A549 (cell line): ENCODE data around the gene SLIT1. TPM values are rescaled to one million over a fixed set of nuclear protein-coding genes. Genes with fewer than 3 reads are reported as not detected.

Experiments
- ATAC-seq, 2 experiments: fragments of 200-7000 bp in 1 of 2; fragments of >200 bp in 1 of 2; cut with Nextera tagmentation in 1 of 2; cut with Tn5 transposase in 1 of 2; 3 replicates each; pipeline versions ENCODE4 v1.8.0 to v1.9.1; 2018 to 2020; ENCODE audit warnings: mild to moderate bottlenecking in 1 of 2, moderate library complexity in 1 of 2
- CTCF ChIA-PET: fragments of 300-600 bp; sonication (Branson Sonifier 250); formaldehyde crosslinking; extraction: SDS; loops from one replicate; lab custom pipeline; 2021; ENCODE audit warnings: antibody characterized with exemption, inconsistent platforms; lab: Yijun Ruan, JAX
- POLR2A ChIA-PET: fragments of 350-600 bp; formaldehyde crosslinking; extraction: SDS; loops from one replicate; lab custom pipeline; 2021; ENCODE audit warnings: antibody characterized with exemption, inconsistent platforms; lab: Yijun Ruan, JAX
- DNase-seq, 2 experiments: peaks; one replicate each; pipeline versions ENCODE4 v3.0.0 to v3.0.0-alpha.2; 2011 to 2016; ENCODE audit warnings: low read depth in 1 of 2, low spot score in 1 of 2
- FAIRE-seq: peaks from 2 replicates; lab custom pipeline; 2011; peaks lifted over from hg19 to GRCh38; lab: Jason Lieb, UNC
- H3K27ac ChIP-seq, 2 experiments: fragments of >200 bp; sonication (Bioruptor Twin); formaldehyde crosslinking; 3 replicates each; pipeline ENCODE4 v1.5.1; 2016 to 2017
- H3K4me1 ChIP-seq: fragments of >200 bp; sonication (Bioruptor Twin); formaldehyde crosslinking; 3 replicates; pipeline ENCODE4 v1.6.1; 2016
- H3K4me2 ChIP-seq: fragments of >200 bp; sonication (Bioruptor Twin); formaldehyde crosslinking; 3 replicates; pipeline ENCODE4 v1.6.1; 2016
- H3K4me3 ChIP-seq: fragments of >200 bp; sonication (Bioruptor Twin); formaldehyde crosslinking; 3 replicates; pipeline ENCODE4 v1.5.1; 2016
- H3K9me3 ChIP-seq: fragments of >200 bp; sonication (Bioruptor Twin); formaldehyde crosslinking; 3 replicates; pipeline ENCODE4 v1.6.1; 2016
- CHD2 ChIP-seq: fragments of 150-350 bp; IDR thresholded peaks from 2 replicates; pipeline ENCODE4 v1.6.1; 2014; ENCODE audit warnings: low read length; ENCODE audit not compliant: partially characterized antibody
- FOSB ChIP-seq: fragments of 250-450 bp; sonication (Bioruptor Pico); IDR thresholded peaks from 2 replicates; pipeline ENCODE4 v1.5.0; 2020; ENCODE audit warnings: mild to moderate bottlenecking, moderate library complexity
- FOXS1 ChIP-seq: fragments of 250-450 bp; sonication (Bioruptor Pico); IDR thresholded peaks from 2 replicates; pipeline ENCODE4 v1.5.0; 2020; ENCODE audit warnings: mild to moderate bottlenecking, moderate library complexity
- JUNB ChIP-seq: fragments of >200 bp; sonication (Bioruptor Twin); formaldehyde crosslinking; IDR thresholded peaks from 2 replicates; pipeline ENCODE4 v1.6.1; 2016
- NPAS2 ChIP-seq: fragments of 250-450 bp; sonication (Bioruptor Pico); IDR thresholded peaks from 2 replicates; pipeline ENCODE4 v1.8.0; 2022; ENCODE audit warnings: mild to moderate bottlenecking, moderate library complexity, borderline replicate concordance
- PHF8 ChIP-seq: fragments of 200-600 bp; sonication (generic); IDR thresholded peaks from 2 replicates; pipeline ENCODE4 v1.6.1; 2016; ENCODE audit warnings: low read depth, mild to moderate bottlenecking, antibody characterized with exemption, moderate library complexity, borderline replicate concordance
- RAD21 ChIP-seq, 2 experiments: fragments of >200 bp in 1 of 2; sonication (Bioruptor Twin) in 1 of 2; formaldehyde crosslinking in 1 of 2; IDR thresholded peaks in 1 of 2; conservative IDR thresholded peaks in 1 of 2; 2 replicates in 1 of 2; 3 replicates in 1 of 2; pipeline ENCODE4 v1.6.1; 2012 to 2018; ENCODE audit warnings: inconsistent platforms in 1 of 2
- RARB ChIP-seq: fragments of 250-450 bp; sonication (Bioruptor Pico); IDR thresholded peaks from 2 replicates; pipeline ENCODE4 v1.8.0; 2021; ENCODE audit warnings: mild to moderate bottlenecking, moderate library complexity
- RFX5 ChIP-seq: fragments of 450-650 bp; IDR thresholded peaks from 2 replicates; pipeline ENCODE4 v1.7.1; 2014; ENCODE audit warnings: antibody characterized with exemption, mild to moderate bottlenecking, moderate library complexity
- ZC3H11A ChIP-seq: fragments of 450-650 bp; IDR thresholded peaks from 2 replicates; pipeline ENCODE4 v1.6.1; 2014; ENCODE audit warnings: antibody characterized with exemption, mild to moderate bottlenecking
- WGBS: methylation state at CpG from one replicate; pipeline ENCODE4 v1.1.6; 2017; ENCODE audit errors: missing lambda C conversion rate; 5-methylcytosine and 5-hydroxymethylcytosine counted together
- polyA plus RNA-seq, 4 experiments: library from polyadenylated mRNA; depleted of rRNA in 3 of 4; stranded (reverse); fragments of >200 nt; fragmentation: RNase III in 1 of 4; extraction: RNeasy Plus Mini Kit Qiagen cat#74134 plus additional on column Dnase treatment in 1 of 4; gene quantifications; 2 replicates in 3 of 4; 3 replicates in 1 of 4; pipeline ENCODE4 v1.2.3, GENCODE V29; 2011 to 2017
- TF ChIP-seq, protein P1 (sequence below): fragments of 200-600 bp; sonication (generic); IDR thresholded peaks from 2 replicates; pipeline ENCODE4 v1.6.1; 2016; ENCODE audit warnings: antibody characterized with exemption, mild to moderate bottlenecking, moderate library complexity
- TF ChIP-seq, protein P2 (sequence below): fragments of >200 bp; sonication (Bioruptor Twin); formaldehyde crosslinking; IDR thresholded peaks from 3 replicates; pipeline ENCODE4 v1.5.1; 2016
- TF ChIP-seq, protein P3 (sequence below): IDR thresholded peaks from 2 replicates; pipeline ENCODE4 v1.6.1; 2012; ENCODE audit warnings: low read depth, borderline replicate concordance
- TF ChIP-seq, protein P4 (sequence below): fragments of 450-650 bp; IDR thresholded peaks from 2 replicates; pipeline ENCODE4 v1.6.1; 2014; ENCODE audit warnings: antibody characterized with exemption
- TF ChIP-seq, protein P5 (sequence below): fragments of 150-350 bp; IDR thresholded peaks from 2 replicates; pipeline ENCODE4 v1.6.1; 2014; ENCODE audit warnings: low read depth, mild to moderate bottlenecking, low read length

The SLIT1 gene
- polyA plus RNA-seq, 2 of the 4 experiments (the other 2 are of a cell fraction) = 0.05 to 0.09 TPM

DNA sequence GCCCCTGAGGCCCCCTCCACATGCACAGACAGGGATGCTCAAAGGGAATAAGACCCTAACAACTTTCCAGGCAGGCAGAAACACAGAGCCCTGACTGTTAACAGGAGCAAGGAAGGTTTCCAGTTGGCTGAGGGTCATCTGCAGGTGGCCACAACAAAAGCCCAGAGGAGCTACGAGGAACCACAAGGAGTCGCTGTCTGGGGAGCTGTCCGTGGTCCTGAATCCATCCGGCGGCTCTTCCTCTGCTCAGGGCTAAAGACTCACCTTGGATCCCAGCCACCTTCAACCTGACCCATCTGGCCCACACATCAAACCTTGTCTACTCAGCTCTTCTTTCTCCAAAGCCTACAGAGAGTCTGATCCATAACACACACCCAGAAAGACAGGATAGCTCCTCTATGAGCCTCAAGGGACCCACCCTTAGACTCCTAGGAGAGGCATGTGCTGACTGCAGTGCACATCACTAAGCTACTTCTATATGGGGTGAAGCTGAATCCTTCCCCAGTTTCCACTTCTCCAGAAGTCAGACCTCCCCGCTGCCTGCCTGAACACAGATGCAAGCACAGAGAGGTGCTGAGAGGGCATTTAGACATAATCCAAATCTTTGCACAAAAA is 104.0 kb downstream of the SLIT1 start (continued):
- TF ChIP-seq, protein P1, sequence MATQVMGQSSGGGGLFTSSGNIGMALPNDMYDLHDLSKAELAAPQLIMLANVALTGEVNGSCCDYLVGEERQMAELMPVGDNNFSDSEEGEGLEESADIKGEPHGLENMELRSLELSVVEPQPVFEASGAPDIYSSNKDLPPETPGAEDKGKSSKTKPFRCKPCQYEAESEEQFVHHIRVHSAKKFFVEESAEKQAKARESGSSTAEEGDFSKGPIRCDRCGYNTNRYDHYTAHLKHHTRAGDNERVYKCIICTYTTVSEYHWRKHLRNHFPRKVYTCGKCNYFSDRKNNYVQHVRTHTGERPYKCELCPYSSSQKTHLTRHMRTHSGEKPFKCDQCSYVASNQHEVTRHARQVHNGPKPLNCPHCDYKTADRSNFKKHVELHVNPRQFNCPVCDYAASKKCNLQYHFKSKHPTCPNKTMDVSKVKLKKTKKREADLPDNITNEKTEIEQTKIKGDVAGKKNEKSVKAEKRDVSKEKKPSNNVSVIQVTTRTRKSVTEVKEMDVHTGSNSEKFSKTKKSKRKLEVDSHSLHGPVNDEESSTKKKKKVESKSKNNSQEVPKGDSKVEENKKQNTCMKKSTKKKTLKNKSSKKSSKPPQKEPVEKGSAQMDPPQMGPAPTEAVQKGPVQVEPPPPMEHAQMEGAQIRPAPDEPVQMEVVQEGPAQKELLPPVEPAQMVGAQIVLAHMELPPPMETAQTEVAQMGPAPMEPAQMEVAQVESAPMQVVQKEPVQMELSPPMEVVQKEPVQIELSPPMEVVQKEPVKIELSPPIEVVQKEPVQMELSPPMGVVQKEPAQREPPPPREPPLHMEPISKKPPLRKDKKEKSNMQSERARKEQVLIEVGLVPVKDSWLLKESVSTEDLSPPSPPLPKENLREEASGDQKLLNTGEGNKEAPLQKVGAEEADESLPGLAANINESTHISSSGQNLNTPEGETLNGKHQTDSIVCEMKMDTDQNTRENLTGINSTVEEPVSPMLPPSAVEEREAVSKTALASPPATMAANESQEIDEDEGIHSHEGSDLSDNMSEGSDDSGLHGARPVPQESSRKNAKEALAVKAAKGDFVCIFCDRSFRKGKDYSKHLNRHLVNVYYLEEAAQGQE = peak; percentile 99
- TF ChIP-seq RARB (CRISPR knock-in tag) (no peak), FOXS1 (CRISPR knock-in tag) (0 out of 2 replicates have a peak, but pooled peaks have one; percentile 49), RFX5 (no peak), PHF8 (no peak)

DNA sequence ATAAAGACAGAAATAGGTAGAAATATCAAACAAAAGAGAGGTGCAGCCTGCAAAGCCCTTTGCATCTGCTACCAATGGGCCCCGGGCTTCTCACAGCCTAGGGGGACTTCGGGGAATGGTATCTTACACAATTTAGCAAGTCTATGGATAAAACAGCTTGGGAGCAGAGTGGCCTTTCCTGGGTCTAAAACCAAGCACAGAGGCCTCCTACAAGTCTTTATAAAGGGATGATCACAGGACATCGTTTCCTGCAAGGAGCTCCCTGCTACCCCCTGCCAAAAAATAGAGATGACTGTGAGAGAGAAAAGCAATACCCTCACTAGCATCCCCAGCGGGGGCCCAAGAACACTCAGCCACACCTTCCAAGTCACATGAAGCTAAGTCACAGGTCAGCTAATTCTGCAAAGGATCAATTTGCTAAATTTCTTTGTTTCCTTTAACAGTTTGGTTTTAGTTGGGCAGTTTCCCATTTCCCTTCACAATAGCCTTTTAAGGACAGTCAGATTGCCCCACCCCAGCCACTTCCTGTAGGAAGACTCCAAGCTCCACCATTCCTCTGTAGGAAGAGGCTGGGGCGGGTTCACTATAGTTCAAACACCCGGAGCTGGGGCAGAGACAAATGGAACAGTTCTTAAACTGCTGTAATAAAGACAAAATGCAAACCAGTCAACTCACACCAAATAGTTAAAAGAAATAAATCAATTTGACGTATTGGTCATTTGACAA is 105.5 kb downstream of the SLIT1 start:
- no peak overlapping the region for H3K4me2 ChIP-seq
- H3K4me1 ChIP-seq = no peaks in the 10 kb centered on the region
- DNase-seq (no peak), FAIRE-seq (no peak), ATAC-seq (no peak)
- 9% methylated on average over 7 of the region's 7 CpGs for WGBS
- TF ChIP-seq, protein P2, sequence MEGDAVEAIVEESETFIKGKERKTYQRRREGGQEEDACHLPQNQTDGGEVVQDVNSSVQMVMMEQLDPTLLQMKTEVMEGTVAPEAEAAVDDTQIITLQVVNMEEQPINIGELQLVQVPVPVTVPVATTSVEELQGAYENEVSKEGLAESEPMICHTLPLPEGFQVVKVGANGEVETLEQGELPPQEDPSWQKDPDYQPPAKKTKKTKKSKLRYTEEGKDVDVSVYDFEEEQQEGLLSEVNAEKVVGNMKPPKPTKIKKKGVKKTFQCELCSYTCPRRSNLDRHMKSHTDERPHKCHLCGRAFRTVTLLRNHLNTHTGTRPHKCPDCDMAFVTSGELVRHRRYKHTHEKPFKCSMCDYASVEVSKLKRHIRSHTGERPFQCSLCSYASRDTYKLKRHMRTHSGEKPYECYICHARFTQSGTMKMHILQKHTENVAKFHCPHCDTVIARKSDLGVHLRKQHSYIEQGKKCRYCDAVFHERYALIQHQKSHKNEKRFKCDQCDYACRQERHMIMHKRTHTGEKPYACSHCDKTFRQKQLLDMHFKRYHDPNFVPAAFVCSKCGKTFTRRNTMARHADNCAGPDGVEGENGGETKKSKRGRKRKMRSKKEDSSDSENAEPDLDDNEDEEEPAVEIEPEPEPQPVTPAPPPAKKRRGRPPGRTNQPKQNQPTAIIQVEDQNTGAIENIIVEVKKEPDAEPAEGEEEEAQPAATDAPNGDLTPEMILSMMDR = no peak
- no peak for TF ChIP-seq JUNB
- TF ChIP-seq NPAS2 = no peak
- CTCF ChIA-PET = interaction anchor here (1.0 to 25.5 kb wide), 10 partner anchors 8 to 155 kb away, joined by 3 to 779 read pairs (median 8); no protein-coding TSS in a partner anchor
- POLR2A ChIA-PET = no interaction called here
- H3K9me3 ChIP-seq = no peaks in the 10 kb centered on the region
- no peak overlapping the region for H3K4me3 ChIP-seq
- no peak overlapping the region for H3K27ac ChIP-seq

DNA sequence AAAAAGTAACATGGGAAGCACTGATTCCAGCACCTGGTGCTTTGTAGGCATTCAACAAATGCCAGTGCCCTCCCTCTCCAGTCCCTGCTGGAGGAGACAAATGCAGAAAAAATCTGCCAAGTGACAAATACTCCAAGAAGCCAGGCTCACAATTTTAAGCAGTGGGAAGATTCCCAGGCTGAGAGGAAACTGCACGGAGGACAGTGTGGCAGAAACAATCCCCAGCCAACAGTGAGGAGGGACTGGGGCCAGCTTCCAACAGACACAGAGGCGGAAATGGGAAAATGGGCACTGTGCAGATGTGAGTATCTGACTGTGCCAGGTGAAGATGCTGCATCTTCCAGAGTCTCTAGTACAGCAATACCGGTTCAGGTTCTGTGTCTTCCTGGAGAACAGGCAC is 106.3 kb downstream of the SLIT1 start:
- no peak overlapping the region for H3K4me2 ChIP-seq
- DNase-seq = no peak
- ATAC-seq = no peak
- WGBS = 12% methylated on average over 3 of the region's 3 CpGs
- H3K4me1 ChIP-seq = no peaks in the 10 kb centered on the region; the same call in 2 of the 3 replicates
- H3K9me3 ChIP-seq = no peaks in the 10 kb centered on the region
- POLR2A ChIA-PET = no interaction called here
- no peak for FAIRE-seq
- no peak overlapping the region for H3K4me3 ChIP-seq
- CTCF ChIA-PET = interaction anchor here (0.6 to 25.5 kb wide), 6 partner anchors 14 to 156 kb away, joined by 3 to 779 read pairs (median 4); no protein-coding TSS in a partner anchor
- no peak overlapping the region for H3K27ac ChIP-seq
- TF ChIP-seq CHD2 (no peak), RFX5 (no peak), RAD21 (conservative IDR thresholded peaks at IDR 0.05 in 1 of 2, IDR thresholded peaks at IDR 0.05 in 1 of 2) (no peak), ZC3H11A (no peak), FOSB (no peak)
- TF ChIP-seq, protein P3, sequence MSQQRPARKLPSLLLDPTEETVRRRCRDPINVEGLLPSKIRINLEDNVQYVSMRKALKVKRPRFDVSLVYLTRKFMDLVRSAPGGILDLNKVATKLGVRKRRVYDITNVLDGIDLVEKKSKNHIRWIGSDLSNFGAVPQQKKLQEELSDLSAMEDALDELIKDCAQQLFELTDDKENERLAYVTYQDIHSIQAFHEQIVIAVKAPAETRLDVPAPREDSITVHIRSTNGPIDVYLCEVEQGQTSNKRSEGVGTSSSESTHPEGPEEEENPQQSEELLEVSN = no peak
- TF ChIP-seq, protein P4, sequence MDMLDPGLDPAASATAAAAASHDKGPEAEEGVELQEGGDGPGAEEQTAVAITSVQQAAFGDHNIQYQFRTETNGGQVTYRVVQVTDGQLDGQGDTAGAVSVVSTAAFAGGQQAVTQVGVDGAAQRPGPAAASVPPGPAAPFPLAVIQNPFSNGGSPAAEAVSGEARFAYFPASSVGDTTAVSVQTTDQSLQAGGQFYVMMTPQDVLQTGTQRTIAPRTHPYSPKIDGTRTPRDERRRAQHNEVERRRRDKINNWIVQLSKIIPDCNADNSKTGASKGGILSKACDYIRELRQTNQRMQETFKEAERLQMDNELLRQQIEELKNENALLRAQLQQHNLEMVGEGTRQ = no peak
- TF ChIP-seq, protein P5, sequence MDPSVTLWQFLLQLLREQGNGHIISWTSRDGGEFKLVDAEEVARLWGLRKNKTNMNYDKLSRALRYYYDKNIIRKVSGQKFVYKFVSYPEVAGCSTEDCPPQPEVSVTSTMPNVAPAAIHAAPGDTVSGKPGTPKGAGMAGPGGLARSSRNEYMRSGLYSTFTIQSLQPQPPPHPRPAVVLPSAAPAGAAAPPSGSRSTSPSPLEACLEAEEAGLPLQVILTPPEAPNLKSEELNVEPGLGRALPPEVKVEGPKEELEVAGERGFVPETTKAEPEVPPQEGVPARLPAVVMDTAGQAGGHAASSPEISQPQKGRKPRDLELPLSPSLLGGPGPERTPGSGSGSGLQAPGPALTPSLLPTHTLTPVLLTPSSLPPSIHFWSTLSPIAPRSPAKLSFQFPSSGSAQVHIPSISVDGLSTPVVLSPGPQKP = no peak
